ENCODE data around the gene CDC23. TPM values are rescaled to one million over a fixed set of nuclear protein-coding genes. Genes with fewer than 3 reads are reported as not detected.
"Not testable (repeated sequence)": the region's sequence is repeated elsewhere in the genome, so short reads cannot be mapped to it uniquely, and the experiment has no call there.

The CDC23 gene
- total RNA-seq, 1 donor from 2014 or later, result 45.8 TPM

DNA sequence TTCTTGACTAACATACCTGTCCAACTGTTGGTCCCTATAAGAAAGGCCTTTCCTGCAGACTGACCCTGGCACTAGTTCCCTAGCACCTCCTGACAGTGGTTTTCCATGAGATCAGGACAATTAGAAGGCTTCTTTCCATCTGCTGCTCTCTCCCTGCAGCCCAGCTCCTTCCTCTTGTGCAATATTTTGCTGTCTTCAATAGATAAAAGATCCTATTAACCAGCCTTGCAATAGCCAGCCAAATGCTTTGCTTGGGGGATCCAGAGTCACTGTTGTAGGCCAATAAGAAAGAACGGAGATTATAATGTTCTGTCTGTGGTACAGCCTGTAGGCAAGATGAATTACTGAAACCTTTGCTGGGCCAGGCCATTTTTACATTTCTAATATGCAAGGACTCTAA is 55.5 kb downstream of the CDC23 start:
- H3K4me3 Mint-ChIP-seq (ENCODE audit: low read depth), result no peak overlapping the region
- intact Hi-C loops (cut with micrococcal nuclease), result no loop called here
- peaks cover 53% of the 10 kb centered on the region for H3K36me3 Mint-ChIP-seq (ENCODE audit: low read depth)
- H3K4me1 Mint-ChIP-seq (ENCODE audit: low read depth), result no peaks in the 10 kb centered on the region
- DNase-seq (ENCODE audit: low spot score), result no peak
- no peaks in the 10 kb centered on the region for H3K9me3 Mint-ChIP-seq
- H3K27ac Mint-ChIP-seq, result no peak overlapping the region
- H3K27me3 Mint-ChIP-seq (ENCODE audit: low read depth), result peaks cover 3% of the 10 kb centered on the region

DNA sequence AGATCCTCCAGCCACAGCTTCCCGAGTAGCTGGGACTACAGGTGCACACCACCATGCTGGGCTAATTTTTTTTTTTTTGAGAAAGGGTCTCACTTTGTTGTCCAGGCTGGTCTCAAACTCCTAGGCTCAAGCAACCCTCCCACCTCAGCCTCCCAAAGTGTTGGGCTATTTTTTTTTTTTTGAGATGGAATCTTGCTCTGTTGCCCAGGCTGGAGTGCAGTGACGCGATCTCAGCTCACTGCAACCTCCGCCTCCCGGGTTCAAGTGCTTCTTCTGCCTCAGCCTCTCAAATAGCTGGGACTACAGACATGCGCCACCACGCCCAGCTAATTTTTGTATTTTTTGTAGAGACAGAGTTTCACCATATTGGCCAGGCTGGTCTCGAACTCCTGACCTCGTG is 57.1 kb downstream of the CDC23 start:
- H3K27ac Mint-ChIP-seq; intact Hi-C loops (cut with micrococcal nuclease); H3K9me3 Mint-ChIP-seq; H3K4me1 Mint-ChIP-seq (ENCODE audit: low read depth); H3K4me3 Mint-ChIP-seq (ENCODE audit: low read depth); DNase-seq (ENCODE audit: low spot score); H3K27me3 Mint-ChIP-seq (ENCODE audit: low read depth): not testable (repeated sequence)
- peaks cover 46% of the 10 kb centered on the region for H3K36me3 Mint-ChIP-seq (ENCODE audit: low read depth)

DNA sequence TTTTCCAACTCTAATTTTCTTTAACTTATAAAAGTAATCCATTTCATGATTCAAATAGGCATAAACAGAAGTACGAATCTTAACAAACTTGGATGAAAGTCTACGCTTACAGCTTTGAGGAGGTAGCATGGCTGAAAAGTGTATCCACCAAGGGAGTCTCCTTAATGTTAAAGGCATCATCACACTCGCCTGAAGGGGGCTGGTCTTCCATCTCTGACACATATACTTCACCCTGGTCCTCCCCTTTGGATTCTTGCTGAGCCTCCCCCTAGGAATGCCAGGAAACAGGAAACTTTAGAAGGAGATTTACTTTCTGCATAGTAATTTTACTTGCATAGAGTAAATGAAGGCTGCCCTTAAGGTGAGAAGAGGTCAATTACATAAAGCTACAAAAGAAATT is 63.6 kb downstream of the CDC23 start:
- Mint-ChIP-seq H3K9me3 (no peaks in the 10 kb centered on the region), H3K27ac (no peak overlapping the region), H3K36me3 (ENCODE audit: low read depth) (no peaks in the 10 kb centered on the region), H3K4me3 (ENCODE audit: low read depth) (no peak overlapping the region), H3K4me1 (ENCODE audit: low read depth) (no peaks in the 10 kb centered on the region), H3K27me3 (ENCODE audit: low read depth) (peaks cover 5% of the 10 kb centered on the region)
- no peak for DNase-seq (ENCODE audit: low spot score)
- intact Hi-C loops (cut with micrococcal nuclease), result no loop called here

DNA sequence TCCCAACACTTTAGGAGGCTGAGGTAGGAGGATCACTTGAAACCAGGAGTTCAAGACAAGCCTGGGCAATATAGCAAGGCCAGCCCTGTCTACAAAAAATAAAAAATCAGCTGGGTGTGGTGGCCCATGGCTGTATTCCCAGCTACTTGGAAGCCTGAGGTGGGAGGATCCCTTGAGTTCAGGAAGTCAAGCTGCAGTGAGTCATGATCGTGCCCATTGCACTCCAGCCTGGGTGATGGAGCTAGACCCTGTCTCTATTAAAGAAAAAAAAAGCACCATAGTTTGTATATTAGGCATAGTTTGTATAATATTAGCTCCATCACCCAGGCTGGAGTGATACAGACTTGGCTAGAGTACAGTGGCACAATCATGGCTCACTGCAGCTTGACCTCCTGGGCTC is 64.3 kb downstream of the CDC23 start:
- Mint-ChIP-seq H3K36me3 (ENCODE audit: low read depth) (no peaks in the 10 kb centered on the region), H3K27ac (no peak overlapping the region), H3K27me3 (ENCODE audit: low read depth) (peaks cover 2% of the 10 kb centered on the region), H3K4me3 (ENCODE audit: low read depth) (no peak overlapping the region), H3K4me1 (ENCODE audit: low read depth) (no peaks in the 10 kb centered on the region), H3K9me3 (no peaks in the 10 kb centered on the region)
- no peak for DNase-seq (ENCODE audit: low spot score)
- intact Hi-C loops (cut with micrococcal nuclease), result no loop called here

DNA sequence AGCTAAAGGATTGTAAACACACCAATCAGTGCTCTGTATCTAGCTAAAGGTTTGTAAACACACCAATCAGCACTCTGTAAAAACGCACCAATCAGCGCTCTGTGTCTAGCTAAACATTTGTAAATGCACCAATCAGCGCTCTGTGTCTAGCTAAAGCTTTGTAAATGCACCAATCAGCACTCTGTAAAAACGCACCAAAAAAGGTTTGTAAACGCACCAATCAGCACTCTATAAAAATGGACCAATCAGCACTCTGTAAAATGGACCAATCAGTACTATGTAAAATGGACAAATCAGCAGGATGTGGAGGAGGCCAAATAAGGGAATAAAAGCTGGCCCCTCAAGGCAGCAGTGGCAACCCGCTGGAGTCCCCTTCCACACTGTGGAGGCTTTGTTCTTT is 69.5 kb downstream of the CDC23 start:
- H3K9me3 Mint-ChIP-seq; DNase-seq (ENCODE audit: low spot score); H3K4me3 Mint-ChIP-seq (ENCODE audit: low read depth); H3K4me1 Mint-ChIP-seq (ENCODE audit: low read depth); intact Hi-C loops (cut with micrococcal nuclease); H3K27ac Mint-ChIP-seq; H3K36me3 Mint-ChIP-seq (ENCODE audit: low read depth): not testable (repeated sequence)
- peaks cover 10% of the 10 kb centered on the region for H3K27me3 Mint-ChIP-seq (ENCODE audit: low read depth)

DNA sequence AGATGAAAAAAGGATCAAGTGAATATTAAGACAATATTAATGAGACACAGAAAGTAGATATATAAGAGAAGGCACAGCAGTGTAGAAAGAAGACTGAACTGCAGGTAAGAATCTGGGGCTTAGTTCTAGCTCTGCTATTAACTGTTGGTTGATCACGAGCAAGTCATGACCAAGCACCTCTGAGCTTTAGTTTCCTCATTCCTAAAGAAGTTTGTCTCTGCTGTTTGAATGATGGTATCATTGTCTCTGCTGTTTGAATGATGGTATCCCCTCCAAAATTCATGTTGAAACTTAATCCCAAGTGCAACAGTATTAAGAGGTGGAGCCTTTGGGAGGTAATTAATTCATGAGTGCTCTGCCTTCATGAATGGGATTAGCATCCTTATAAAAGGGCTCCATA is 71.4 kb downstream of the CDC23 start:
- intact Hi-C loops (cut with micrococcal nuclease), result no loop called here
- Mint-ChIP-seq H3K27ac (no peak overlapping the region), H3K9me3 (no peaks in the 10 kb centered on the region)

DNA sequence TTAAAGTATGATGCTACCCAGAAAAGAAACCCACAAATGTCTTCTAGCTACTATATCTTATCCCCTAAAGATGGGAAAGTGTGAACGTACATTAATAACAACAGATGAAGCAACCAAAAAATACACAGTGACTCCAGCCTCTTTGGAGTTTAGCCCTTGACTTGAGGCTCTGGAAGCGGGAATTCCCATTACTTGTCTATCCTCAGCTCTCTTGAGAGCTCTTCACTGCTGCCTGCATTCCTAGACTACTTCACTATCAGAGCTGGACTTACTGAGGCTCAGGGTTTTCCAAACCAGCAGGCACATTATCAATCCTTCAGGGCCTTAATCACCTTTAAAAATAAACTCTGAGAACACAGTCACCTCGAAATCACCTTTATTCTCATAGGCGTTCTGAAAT is 72.9 kb downstream of the CDC23 start:
- intact Hi-C loops (cut with micrococcal nuclease), result no loop called here
- Mint-ChIP-seq H3K36me3 (ENCODE audit: low read depth) (no peaks in the 10 kb centered on the region), H3K27ac (no peak overlapping the region), H3K4me1 (ENCODE audit: low read depth) (no peaks in the 10 kb centered on the region), H3K27me3 (ENCODE audit: low read depth) (peaks cover 19% of the 10 kb centered on the region), H3K9me3 (no peaks in the 10 kb centered on the region), H3K4me3 (ENCODE audit: low read depth) (no peak overlapping the region)
- DNase-seq (ENCODE audit: low spot score), result no peak

More for the DNA sequence above, 71.4 kb downstream of the CDC23 start:
- Mint-ChIP-seq H3K27me3 (ENCODE audit: low read depth) (peaks cover 14% of the 10 kb centered on the region), H3K36me3 (ENCODE audit: low read depth) (no peaks in the 10 kb centered on the region), H3K4me3 (ENCODE audit: low read depth) (no peak overlapping the region), H3K4me1 (ENCODE audit: low read depth) (no peaks in the 10 kb centered on the region)
- DNase-seq (ENCODE audit: low spot score), result no peak

DNA sequence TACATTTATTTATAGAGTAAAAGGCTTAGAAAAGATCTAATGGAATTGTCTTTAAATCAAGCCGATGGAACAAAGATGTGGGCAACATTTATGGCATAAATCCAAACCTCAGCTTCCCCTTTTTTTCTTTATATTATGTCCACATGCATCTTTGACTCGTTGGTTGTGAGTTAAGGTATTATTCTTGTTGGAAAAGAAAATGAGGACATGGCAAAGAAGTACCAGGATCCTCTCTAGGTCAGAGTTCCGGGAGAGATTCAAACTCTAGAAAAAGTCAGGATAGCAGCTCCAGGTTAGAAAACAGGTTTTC is 73.4 kb downstream of the CDC23 start:
- H3K36me3 Mint-ChIP-seq (ENCODE audit: low read depth), result no peaks in the 10 kb centered on the region
- no peak for DNase-seq (ENCODE audit: low spot score)
- no peaks in the 10 kb centered on the region for H3K9me3 Mint-ChIP-seq
- peaks cover 19% of the 10 kb centered on the region for H3K27me3 Mint-ChIP-seq (ENCODE audit: low read depth)
- no peaks in the 10 kb centered on the region for H3K4me1 Mint-ChIP-seq (ENCODE audit: low read depth)
- intact Hi-C loops (cut with micrococcal nuclease), result loop anchor here (10.0 kb wide), 1 partner anchor 515 kb away; no protein-coding TSS in a partner anchor
- no peak overlapping the region for H3K27ac Mint-ChIP-seq
- no peak overlapping the region for H3K4me3 Mint-ChIP-seq (ENCODE audit: low read depth)

DNA sequence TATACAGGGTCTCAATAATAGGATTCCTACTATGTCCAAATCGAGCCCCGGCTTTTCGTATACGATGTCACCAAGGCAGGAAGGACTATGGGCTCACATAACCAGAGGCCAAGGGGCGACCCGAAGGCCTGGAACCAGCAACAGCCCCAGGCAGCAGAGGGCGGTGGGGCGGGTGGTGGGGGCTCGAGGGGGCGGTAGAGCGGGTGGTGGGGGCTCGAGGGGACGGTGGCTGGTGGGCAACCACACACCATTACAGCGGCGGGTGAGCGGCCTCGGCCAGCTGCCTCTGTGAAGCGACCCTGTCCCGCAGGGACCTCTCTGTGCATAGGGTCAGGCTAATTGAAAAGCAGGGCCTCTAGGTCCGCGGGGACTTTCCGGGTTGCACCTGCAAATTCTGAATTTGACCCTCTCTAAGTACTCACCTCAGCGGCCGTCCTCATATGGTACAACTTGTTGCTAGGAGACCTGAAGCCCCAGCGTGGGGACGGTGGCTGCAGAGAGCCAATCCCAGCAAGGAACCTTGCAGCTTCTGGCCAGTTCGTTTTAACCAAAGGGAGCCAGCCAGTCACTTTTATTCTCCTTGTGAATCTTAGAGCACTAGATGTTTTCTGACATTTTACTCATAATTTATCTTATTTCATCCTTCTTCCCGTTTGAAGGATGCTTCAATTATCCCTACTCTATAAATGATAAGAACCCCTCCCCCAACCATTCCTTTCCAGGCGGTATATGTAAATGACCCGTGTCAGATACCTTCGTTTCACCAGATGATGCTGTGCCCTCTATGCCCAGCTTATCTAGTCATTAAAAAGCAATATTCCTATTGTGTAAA is 74.0 kb downstream of the CDC23 start, which contains the start of gene NME5:
Gene NME5 (minus strand): TSS at position 480 of the 832 bp plus-strand sequence. CDS start 648 bp downstream, outside the sequence.
- intact Hi-C loops (cut with micrococcal nuclease), result loop anchor here (10.0 kb wide), 1 partner anchor 514 kb away; no protein-coding TSS in a partner anchor
- no peak for DNase-seq (ENCODE audit: low spot score)
- H3K36me3 Mint-ChIP-seq (ENCODE audit: low read depth), result no peaks in the 10 kb centered on the region
- H3K27ac Mint-ChIP-seq, result no peak within 1 kb of the TSS
- H3K9me3 Mint-ChIP-seq, result no peaks in the 10 kb centered on the region
- H3K4me3 Mint-ChIP-seq (ENCODE audit: low read depth), result no peak within 1 kb of the TSS
- peaks cover 19% of the 10 kb centered on the region for H3K27me3 Mint-ChIP-seq (ENCODE audit: low read depth)
- no peaks in the 10 kb centered on the region for H3K4me1 Mint-ChIP-seq (ENCODE audit: low read depth)

Other genes with a start within 250 kb of the CDC23 start
- gene FAM13B, start 180.2 kb downstream of the CDC23 start, total RNA-seq, result 20.3 and 22.8 TPM in 2 replicates
- not detected in 2 replicates for gene WNT8A, start 129.3 kb downstream of the CDC23 start, total RNA-seq
- not detected in 2 replicates for gene NME5, start 73.9 kb downstream of the CDC23 start, total RNA-seq
- 45.4 and 48.4 TPM in 2 replicates for gene BRD8, start 34.7 kb downstream of the CDC23 start, total RNA-seq
- gene KIF20A, start 34.2 kb downstream of the CDC23 start, total RNA-seq, result 28.1 and 30.3 TPM in 2 replicates
- gene GFRA3, start 61.3 kb upstream of the CDC23 start, total RNA-seq, result 0.16 and 0.32 TPM in 2 replicates
- 8.4 and 9.0 TPM in 2 replicates for gene CDC25C, start 118.5 kb upstream of the CDC23 start, total RNA-seq
- 24.4 and 26.1 TPM in 2 replicates for gene FAM53C, start 124.9 kb upstream of the CDC23 start, total RNA-seq
- 52.8 and 54.5 TPM in 2 replicates for gene KDM3B, start 139.4 kb upstream of the CDC23 start, total RNA-seq
- gene REEP2, start 225.7 kb upstream of the CDC23 start, total RNA-seq, result 9.7 and 11.1 TPM in 2 replicates

Data from activated T-helper 2 cell treated with anti-CD3 and anti-CD28 coated beads, Interferon-gamma antibody, Interleukin-2, Interleukin-4, amounts not matched to agents 10 μg/mL and 5 μg/mL and 100 μg/mL, durations not matched to agents 14 hours and 24 hours and 36 hours (primary cell).